GM18907 (cell line): ENCODE measurements around the gene SRCAP.

Experiments
- ATAC-seq: cut with Tn5 transposase; IDR thresholded peaks from one replicate; pipeline ENCODE4 v1.9.1; 2021; ENCODE audit warnings: mild to moderate bottlenecking, moderate library complexity; ENCODE audit not compliant: unreplicated experiment

Gene SRCAP

DNA sequence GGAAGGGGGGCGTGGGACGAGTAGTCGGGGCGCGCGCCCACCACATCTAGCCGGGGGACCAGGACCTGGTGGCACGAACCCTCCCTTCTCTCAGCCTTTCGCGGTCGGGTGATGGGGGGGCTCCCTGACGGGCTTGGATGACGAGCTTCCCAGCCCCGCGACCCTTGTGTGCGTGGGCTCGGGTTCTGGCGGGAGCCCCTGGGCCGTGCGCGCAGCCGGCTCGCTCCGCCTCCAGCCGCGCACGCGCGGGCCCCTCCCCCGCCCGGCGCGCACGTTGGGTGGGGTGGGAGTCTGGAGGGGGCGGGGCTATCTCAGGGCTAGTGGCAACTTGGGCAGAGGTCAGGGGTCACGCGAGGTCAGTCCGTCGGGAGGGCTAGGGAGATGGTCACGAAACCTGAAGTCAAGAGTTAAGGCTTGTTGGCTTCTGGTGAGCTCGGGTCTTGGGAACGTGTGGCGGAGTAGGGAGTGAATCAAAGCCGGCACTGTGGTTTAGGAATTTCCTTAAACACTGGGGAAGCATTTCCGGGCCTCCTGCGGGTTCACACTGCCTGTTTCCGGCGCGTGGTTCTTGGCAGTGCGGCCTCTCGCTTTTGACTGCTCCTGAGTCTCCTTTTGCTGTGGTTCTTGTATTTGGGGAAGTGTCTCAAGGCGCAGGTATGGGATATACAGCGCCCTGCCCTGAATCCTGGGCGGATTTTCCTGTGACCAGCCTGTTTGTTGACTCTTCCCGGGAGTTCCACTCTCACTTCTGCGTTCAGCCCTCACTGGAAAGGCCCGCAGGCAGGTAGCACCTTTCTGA lies at the start of gene SRCAP:
Gene SRCAP (plus strand): TSS at position 356 of the 799 bp plus-strand sequence. CDS start 1,654 bp downstream, outside the sequence.
- peak; percentile 33 for ATAC-seq

DNA sequence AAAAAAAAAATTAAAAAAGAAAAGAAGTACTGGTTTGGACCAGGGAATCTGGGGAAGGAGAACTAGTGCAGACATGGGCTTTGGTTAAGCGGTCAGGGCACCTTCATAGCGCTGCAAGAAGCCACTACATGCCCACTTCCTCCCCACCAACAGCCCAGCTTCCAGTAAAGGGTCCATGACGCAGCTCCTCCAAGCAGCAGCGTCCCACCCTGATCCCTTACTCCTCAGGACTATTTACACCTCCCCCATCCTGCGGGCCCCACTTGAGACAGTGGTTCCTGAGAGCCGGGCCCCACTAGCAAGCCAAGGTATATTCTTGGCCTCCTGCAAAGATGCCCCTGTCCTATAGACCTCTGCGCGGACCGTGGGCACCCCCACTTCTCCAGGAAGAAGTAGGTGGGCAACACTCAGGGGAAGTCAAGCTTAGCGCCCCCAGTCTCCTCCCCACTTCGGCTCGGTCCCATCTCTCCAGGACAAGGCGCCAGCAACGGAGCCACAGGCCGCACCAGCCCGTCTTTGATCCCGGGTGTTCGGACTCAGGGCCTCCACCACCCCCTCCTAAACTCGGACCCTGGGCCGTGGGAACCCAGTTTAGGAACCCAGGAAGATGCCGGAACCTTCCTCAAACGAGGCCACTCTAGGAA lies 49.1 kb upstream of the SRCAP start:
- peak; percentile 14 for ATAC-seq

DNA sequence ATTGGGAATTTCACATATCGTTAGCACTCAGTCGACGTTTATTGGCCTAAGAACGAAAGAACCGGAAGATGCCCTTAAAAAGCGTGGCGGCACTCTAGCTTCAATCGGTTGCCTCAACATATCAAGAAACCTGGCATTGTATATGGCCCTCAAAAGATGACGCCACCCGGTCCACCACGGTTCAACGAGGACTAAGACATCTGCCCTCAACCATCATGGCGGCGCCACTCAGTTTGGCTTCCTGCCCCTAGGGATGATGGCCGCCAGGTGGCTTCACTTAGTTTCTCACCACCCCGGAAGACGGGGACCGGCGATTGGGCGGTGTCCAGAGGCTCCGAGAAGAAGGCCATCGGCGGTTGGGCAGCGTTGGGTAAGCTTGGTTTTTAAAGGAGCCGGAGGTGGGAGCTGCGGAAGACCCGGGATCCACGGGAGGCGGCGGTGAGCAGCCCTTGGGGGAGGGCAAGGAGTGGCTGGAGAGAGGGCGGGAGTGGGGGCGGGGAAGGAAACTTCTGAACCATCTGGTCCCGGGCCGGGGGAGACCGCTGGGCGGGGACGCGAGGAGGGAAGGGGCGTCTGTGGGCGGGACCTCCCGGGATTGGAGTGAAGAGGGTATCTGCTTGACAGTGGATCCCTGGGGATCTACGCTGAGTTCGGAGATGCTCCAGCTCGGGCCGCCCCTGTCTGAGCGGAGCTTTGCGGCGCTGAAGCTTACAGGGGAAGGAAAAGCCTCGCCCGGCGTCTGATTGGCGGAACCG lies 48.4 kb upstream of the SRCAP start, which contains the start of gene PRR14:
Gene PRR14 (plus strand): TSS at position 592 of the 755 bp plus-strand sequence. CDS start 686 bp downstream, outside the sequence.
- peak; percentile 76 for ATAC-seq

DNA sequence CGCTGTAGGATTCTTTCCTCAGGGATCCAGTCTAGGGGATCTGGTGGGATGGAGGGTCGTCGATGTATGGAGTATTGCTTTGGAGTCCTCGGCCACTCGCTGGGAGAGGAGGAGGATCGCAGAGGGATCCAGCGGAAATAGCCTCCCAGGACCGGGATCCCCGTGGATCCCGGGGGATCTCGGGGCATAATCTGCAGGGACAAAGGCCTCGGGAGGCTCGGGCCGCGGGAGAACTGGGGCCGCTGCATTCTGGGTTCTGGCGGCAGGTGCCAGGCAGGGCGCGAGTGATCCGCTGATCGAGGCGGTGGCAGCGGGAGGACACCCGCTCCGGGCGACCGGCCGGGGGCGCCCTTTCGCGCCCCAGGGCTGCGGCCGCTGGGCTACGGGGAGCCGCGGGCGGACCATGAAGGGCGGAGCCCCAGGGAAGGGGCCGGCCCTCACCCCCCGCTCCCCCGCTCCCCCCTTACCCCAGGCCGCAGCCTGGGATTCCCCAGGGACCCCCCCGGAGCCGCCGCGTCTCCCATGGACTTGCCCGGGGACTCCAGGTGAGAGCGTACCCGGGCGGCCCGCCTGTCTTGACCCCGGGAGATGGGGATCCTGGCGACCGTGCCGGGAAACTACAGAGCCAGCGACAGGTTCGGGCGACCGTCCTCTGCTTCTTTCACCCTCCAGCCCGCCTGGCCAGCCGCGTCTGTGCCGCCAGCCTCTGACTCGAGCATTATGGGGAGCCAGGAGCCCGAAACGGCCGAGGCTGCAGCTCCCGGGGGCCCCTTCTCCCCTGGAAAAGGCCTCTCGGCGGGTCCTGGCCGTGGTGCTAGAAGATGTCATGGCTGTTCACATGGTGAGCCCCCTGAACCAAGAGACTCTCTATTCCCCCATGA lies 47.6 kb upstream of the SRCAP start:
- ATAC-seq, result peak; percentile 32

DNA sequence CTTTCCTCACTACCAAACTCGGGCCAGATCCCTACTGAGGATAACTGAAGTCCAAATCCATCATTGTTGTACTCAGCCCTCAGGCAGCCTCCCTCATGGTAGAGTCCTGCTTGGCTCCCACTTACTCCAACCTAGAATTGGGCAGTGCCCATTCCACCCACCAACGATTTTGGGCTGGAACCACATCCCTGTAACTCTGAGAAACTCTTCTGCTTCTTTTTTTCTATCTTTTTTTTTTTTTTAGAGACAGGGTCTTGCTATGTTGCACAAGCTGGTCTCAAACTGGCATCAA lies 47.0 kb upstream of the SRCAP start:
- ATAC-seq, result no peak

DNA sequence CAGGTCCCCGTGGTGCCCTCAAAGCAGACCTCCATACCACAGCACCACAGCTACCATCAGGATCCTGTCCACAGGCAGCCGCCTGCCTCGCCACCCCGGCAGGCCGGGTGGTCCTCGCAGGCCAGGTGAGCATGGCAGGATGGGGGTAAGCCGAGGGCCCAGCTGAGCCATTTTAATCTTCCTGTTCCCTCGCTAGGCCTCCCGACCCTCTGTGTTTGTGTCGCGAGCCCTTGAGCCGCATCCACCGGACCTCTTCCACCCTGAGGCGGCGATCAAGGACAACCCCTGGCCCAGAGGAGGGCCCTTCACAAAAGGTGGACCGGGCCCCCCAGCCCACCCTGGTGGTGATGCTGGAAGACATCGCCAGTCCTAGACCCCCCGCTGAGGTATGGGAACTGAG lies 46.3 kb upstream of the SRCAP start:
- ATAC-seq, result no peak

DNA sequence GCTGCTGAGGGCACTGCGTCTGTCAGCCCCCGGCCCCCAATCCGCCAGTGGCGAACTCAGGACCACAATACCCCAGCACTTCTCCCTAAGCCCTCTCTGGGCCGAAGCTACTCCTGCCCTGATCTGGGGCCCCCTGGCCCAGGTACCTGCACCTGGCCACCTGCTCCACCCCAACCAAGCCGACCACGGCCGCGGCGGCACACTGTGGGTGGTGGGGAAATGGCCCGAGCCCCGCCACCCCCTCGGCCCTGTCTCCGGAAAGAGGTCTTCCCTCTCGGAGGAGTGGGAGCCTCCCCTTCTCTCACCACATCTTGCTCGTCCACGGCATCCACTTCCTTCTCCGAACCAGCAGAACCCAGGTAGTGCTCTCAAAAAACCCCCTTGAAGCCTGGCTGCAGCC lies 44.1 kb upstream of the SRCAP start:
- no peak for ATAC-seq

DNA sequence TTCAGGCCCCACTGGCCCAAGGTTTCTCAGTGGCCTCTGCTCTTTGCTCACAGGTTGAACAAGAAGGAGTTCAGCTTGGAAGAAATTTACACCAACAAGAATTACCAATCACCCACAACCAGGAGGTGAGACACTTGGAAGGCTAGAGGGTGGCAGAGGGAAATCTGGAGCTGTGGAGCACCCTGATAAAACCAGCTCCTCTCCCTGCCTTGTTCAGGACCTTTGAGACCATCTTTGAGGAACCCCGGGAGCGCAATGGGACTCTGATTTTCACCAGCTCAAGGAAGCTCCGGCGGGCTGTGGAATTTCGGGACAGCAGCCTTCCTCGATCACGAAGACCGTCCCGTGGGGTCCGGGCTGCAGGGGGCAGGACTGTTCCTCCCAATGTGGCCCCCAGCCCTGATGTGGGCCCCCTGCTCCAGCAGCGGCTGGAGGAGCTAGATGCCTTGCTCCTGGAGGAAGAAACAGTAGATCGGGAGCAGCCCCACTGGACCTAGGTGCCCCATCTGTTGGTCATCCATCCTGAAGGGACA lies 43.1 kb upstream of the SRCAP start:
- no peak for ATAC-seq

DNA sequence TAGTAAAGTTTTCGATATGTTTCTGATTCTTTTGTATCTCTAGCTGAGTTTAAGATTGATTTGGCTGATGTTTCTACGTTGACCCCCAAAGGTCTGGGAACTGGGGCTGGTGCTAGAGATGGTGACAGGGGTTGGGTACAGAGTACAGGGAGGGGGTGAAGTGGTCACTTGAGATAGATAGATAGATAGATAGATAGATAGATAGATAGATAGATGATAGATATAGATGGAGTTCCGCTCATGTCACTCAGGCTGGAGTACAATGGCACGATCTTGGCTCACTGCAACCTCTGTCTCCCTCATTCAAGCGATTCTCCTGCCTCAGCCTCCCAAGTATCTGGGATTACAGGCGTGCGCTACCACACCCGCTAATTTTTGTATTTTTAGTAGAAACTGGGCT lies 42.6 kb upstream of the SRCAP start:
- no peak for ATAC-seq

DNA sequence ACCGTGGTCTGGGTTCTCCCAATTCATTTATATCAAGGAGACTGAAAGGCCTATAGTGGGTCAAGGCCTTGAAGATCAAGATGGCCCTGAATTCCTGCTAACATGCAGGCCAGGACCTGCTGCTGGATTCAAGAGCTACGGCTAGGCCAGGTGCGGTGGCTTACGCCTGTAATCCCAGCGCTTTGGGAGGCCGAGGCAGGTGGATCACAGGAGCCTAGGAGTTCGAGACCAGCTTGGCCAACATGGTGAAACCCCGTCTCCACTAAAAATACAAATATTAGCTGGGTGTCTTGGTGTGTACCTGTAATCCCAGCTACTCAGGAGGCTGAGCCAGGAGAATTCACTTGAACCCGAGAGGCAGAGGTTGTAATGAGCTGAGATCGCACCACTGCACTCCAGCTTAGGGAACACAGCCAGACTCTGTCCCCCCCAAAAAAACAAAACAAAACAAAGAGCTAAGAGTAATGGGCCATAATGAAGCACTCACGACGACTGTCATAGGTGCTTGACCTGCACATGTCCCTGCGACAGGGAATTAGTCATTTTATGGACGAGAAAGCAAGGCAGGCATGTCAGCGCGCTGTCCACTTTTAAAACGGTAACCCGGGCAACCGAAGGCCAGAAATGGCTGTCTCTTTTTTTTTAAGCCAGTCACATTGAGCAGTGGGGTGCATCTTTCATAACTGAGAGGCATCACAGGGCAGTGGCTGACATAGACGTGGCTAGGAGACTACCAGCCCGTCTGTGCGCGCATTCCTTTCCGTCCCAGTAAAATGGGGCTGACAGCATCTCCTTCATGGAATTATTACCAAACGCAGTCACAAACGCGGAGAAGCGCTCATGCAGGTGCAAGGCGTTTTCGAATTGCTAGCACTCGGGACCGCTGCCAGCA lies 41.8 kb upstream of the SRCAP start:
- ATAC-seq, result no peak

DNA sequence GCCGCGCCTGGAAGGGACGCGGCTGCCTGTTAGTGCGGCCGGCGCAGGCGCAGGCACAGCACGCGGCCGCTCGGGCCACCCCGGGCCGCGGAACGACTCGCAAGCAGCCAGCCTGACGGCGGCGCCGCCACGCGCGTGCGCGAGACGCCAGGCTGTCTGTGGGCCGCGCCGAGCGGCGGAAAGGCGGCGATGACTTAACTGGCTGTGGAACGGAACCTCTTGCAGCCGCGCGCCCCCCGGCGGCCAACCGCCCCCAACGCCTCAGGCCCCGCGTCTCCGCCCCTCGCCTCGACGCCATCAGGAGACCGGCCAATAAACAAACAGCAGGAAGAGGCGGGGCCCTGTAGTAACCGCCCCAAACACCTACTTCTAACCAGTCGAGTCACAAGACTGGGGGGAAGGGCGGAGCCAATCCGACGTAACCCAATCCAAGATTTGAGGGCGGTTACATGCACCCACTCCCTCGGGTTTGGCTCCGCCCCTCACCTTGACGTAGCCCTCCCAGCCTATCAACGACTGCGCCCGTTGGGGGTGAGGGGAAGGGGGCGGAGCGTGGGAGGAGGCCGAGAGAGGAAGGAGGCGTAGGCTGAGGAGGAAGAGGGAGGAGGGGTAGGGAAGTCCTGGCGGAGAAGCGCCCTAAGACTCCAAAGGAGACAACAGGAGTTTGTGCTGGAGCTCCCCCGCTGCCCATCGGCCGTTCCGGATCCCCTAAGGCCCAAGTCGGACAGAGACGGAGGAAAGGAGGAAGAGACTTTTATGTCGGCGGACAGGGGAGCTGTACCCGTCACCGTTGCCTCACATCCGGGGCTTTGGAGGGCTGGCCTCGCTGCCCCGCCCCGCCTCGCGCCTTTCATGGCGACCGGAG lies 40.9 kb upstream of the SRCAP start, which contains the start of gene FBRS:
Gene FBRS (plus strand): TSS at position 566 of the 865 bp plus-strand sequence. CDS start 1,088 bp downstream, outside the sequence.
- peak; percentile 70 for ATAC-seq

DNA sequence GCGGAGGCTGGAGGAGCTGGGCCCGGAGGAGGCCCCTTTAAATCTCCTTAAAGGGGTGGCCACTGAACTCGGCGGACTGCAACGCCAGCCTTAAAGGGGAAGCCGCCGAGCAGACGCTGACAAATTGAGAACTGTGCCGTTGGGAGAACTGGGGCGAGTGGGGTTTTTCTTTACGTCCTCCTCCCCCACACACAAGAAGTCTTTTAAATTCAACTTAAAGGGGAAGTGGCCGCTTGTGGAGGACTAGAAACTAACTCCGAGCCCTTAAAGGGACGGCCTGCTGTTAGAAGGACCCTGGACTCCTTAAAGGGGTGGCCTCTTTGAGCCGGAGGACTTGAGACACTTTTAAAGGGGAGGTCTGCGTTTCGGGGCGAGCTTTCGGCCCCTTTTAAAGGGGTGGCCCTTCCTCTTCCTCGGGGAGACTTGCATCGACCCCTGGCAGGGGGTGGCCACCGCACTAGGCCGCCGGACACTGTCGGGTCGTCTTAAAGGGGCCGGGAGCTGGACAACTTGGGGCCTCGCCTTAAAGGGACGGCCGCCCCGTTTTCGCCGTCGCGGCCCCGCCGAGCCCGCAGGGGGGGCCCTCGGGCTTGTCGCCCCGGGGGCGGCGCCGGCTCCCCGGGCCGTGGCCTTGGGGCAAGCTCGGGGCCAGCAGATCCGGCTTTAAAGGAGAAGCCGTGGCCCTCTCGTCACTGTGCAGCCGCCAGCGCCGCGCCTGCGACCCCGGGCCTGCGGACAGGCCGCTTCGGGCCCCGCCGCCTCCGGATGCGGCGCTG lies 40.1 kb upstream of the SRCAP start:
- ATAC-seq, result peak; percentile 33

DNA sequence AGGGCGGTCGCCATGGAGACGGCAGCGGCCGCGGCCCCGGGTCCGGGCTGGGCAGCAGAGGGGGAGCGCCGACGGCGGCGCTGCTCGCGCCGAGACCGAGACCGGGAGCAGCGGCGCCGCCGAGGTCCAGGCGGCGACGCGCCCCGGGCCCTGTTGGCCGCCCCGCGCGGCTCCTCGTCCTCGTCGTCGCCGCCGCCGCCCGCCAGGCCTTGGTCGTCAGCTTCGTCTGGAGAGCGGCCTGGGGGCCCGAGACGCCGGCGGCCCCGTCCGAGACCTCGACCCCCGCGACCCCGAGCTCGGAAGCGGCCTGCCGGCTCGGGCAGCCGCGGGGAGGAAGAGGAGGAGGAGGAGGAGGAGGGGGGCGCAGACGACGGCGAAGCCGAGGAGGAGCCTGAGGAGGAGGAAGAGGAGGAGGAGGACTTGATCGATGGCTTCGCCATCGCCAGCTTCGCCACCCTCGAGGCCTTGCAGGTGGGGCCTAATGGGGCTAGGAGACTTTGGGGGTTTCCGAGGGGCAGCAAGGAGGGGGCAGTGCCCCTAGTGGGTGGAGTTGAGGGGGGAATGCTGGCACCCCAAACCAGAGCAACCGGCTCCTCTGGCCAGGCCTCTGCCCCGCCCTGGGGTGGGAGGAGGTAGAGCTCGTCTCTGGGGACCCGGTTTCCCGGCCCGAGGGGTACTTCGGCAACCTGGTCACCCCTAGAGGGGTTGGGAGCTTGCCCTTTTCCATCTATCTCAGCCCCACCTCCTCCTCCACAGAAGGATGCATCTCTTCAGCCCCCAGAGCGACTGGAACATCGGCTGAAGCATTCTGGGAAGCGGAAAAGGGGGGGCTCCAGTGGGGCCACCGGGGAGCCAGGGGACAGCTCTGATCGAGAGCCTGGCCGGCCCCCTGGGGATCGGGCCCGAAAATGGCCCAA lies 39.2 kb upstream of the SRCAP start:
- ATAC-seq, result no peak

DNA sequence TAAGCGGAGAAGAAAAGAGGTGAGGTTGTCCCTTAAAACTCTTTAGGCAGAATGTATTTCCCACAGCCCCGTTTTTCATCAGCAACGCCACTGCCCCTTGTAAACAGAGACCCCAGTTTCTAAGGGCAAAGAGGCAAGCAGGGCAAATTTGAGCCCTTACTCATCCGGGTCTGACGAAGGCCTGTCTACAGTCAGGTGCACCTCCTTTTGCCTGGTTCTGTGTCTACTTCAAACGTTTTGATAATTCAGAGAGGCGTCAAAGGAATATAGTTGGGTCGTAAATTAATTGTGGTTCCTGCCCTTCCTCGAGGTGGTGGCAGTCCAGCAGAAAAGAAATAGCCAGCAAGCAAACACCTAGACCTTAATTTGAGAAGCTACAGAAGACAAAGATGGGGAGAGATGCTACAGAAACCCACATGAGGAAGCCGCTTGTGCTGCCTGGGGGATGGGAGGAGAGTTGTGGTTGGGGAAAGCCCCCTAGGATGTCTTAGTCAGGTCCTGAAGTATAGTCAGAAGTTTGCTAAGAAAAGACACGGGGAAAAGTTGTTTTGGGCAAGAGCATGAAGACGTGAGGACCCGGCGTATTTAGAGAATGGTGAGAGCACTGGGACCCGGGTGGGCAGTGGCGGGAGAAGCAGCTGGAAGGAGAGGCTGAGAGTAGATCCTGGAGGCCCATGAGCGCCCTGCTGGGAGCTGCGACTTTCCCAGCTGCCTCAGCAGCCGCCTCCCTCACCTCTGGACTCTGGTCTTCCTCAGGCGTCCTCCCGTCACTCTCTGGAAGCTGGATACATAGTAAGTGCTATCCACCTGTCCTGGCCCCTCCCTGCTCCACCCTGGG lies 38.3 kb upstream of the SRCAP start:
- ATAC-seq, result no peak

DNA sequence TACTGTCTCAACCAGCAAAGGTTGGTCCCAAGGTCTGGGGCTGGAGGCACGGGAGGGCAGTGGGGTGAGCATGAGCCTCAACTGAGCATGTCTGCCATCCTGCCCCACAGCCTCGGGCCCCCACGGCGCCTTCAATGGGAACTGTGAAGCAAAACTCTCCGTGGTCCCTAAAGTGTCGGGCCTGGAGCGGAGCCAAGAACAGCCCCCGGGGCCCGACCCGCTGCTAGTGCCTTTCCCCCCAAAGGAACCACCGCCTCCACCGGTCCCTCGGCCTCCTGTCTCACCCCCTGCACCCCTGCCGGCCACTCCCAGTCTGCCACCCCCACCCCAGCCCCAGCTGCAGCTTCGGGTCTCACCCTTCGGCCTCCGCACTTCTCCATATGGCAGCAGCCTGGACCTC lies 36.5 kb upstream of the SRCAP start:
- no peak for ATAC-seq

DNA sequence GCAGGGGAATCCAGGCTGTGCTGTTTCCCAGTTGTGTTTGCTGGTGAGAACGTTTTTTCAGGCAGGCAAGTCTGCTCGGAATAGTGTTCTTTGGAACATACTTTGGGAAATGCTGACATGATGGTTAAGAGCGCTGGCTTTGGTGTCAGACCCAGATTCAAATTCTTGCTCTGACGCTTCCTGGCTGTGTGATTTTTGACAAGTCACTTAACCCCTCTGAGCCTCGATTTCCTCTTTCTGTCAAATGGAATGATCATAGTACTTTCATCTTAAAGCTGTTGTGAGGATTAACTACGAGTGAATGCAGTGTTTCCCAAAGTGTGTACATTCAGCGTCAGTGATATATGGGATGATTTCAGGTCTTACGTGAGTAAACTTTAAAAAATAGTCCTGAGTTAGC lies 35.9 kb upstream of the SRCAP start:
- no peak for ATAC-seq
